ENCODE results near the gene ZNF608. TPM values are rescaled to one million over a fixed set of nuclear protein-coding genes. Genes with fewer than 3 reads are reported as not detected.

The ZNF608 gene
- total RNA-seq, 1 donor from 2014 or later, result 32.1 TPM

GRCh38 chr5:124702525-124702924 lies 43.9 kb downstream of the ZNF608 start:
- no peak for DNase-seq
- no peak for ATAC-seq
- intact Hi-C loops (cut with DNase I), result no loop called here
- H3K27me3 ChIP-seq, result no peaks in the 10 kb centered on the region
- no peaks in the 10 kb centered on the region for H3K9me3 ChIP-seq
- no peak overlapping the region for H3K4me3 ChIP-seq
- no peaks in the 10 kb centered on the region for H3K36me3 ChIP-seq
- TF ChIP-seq CTCF (IDR thresholded peaks at IDR 0.05), result no peak
- H3K4me1 ChIP-seq, result peaks cover 28% of the 10 kb centered on the region
- no peak overlapping the region for H3K27ac ChIP-seq

GRCh38 chr5:124701873-124702425 lies 44.5 kb downstream of the ZNF608 start:
- no peaks in the 10 kb centered on the region for H3K36me3 ChIP-seq
- intact Hi-C loops (cut with DNase I), result no loop called here
- no peak overlapping the region for H3K4me3 ChIP-seq
- no peak overlapping the region for H3K27ac ChIP-seq
- no peak for DNase-seq
- no peaks in the 10 kb centered on the region for H3K9me3 ChIP-seq
- no peaks in the 10 kb centered on the region for H3K27me3 ChIP-seq
- no peak for TF ChIP-seq CTCF (IDR thresholded peaks at IDR 0.05)
- H3K4me1 ChIP-seq, result peaks cover 27% of the 10 kb centered on the region
- ATAC-seq, result no peak

GRCh38 chr5:124701016-124701415 lies 45.4 kb downstream of the ZNF608 start:
- Histone ChIP-seq H3K4me3 (no peak overlapping the region), H3K27me3 (no peaks in the 10 kb centered on the region), H3K27ac (no peak overlapping the region), H3K4me1 (peaks cover 24% of the 10 kb centered on the region), H3K36me3 (no peaks in the 10 kb centered on the region), H3K9me3 (no peaks in the 10 kb centered on the region)
- no peak for ATAC-seq
- no peak for DNase-seq
- intact Hi-C loops (cut with DNase I), result no loop called here
- no peak for TF ChIP-seq CTCF (IDR thresholded peaks at IDR 0.05)

- no peak overlapping the region for H3K4me3 ChIP-seq
- no peak for TF ChIP-seq CTCF (IDR thresholded peaks at IDR 0.05)
- no peak overlapping the region for H3K27ac ChIP-seq
- H3K36me3 ChIP-seq, result no peaks in the 10 kb centered on the region
- no peak for DNase-seq
- H3K4me1 ChIP-seq, result peaks cover 24% of the 10 kb centered on the region
- ATAC-seq, result no peak
- no peaks in the 10 kb centered on the region for H3K27me3 ChIP-seq
- intact Hi-C loops (cut with DNase I), result no loop called here
- H3K9me3 ChIP-seq, result no peaks in the 10 kb centered on the region
These were observed 46.1 kb downstream of the ZNF608 start for GRCh38 chr5:124700333-124700732.

- intact Hi-C loops (cut with DNase I), result no loop called here
- H3K9me3 ChIP-seq, result no peaks in the 10 kb centered on the region
- H3K4me3 ChIP-seq, result no peak overlapping the region
- peaks cover 24% of the 10 kb centered on the region for H3K4me1 ChIP-seq
- DNase-seq (no peak), ATAC-seq (no peak)
- no peaks in the 10 kb centered on the region for H3K27me3 ChIP-seq
- H3K36me3 ChIP-seq, result no peaks in the 10 kb centered on the region
- no peak for TF ChIP-seq CTCF (IDR thresholded peaks at IDR 0.05)
- H3K27ac ChIP-seq, result peak overlapping the region; percentile 45
These were observed 47.7 kb downstream of the ZNF608 start for GRCh38 chr5:124698770-124699169.
